GM12878 (cell line): ENCODE measurements around the gene TRERF1. TPM values are rescaled to one million over a fixed set of nuclear protein-coding genes. Genes with fewer than 3 reads are reported as not detected.

ENCODE experiments used
- ATAC-seq: fragments of 200-7000 bp; cut with Tn5 transposase; 3 replicates; pipeline ENCODE4 v1.9.1; 2020; ENCODE audit warnings: mild to moderate bottlenecking, moderate library complexity
- BruUV-seq: library from RNA; stranded (reverse); fragments of 400-500 nt; replicated peaks from 2 replicates; lab custom pipeline; 2021; lab: Mats Ljungman, UMichigan
- CTCF ChIA-PET: fragments of 300-600 bp; sonication (Branson Sonifier 250); formaldehyde crosslinking; extraction: SDS; loops from one replicate; lab custom pipeline; 2021; ENCODE audit warnings: inconsistent platforms; lab: Yijun Ruan, JAX
- POLR2A ChIA-PET: fragments of 350-600 bp; formaldehyde crosslinking; extraction: SDS; loops from one replicate; lab custom pipeline; 2021; ENCODE audit warnings: inconsistent platforms; lab: Charles Lee
- RAD21 ChIA-PET: fragments of 300-600 bp; sonication (Branson Sonifier 250); formaldehyde crosslinking; loops from one replicate; lab custom pipeline; 2023; ENCODE audit warnings: antibody characterized with exemption; ENCODE audit not compliant: unreplicated experiment; lab: Charles Lee
- SMC1A ChIA-PET: fragments of 300-600 bp; sonication (Branson Sonifier 250); formaldehyde crosslinking; loops from one replicate; lab custom pipeline; 2023; ENCODE audit not compliant: unreplicated experiment, uncharacterized antibody; lab: Charles Lee
- DNase-seq: peaks from one replicate; pipeline ENCODE4 v3.0.0-alpha.2; 2011; ENCODE audit warnings: low read depth, low spot score
- FAIRE-seq: peaks from 3 replicates; lab custom pipeline; 2011; peaks lifted over from hg19 to GRCh38; lab: Jason Lieb, UNC
- H2AFZ ChIP-seq: 2 replicates; pipeline ENCODE4 v1.6.0; 2011; ENCODE audit warnings: low read depth, low read length, control low read depth; ENCODE audit not compliant: control insufficient read depth
- H3K27ac ChIP-seq: 2 replicates; pipeline ENCODE4 v1.5.1; 2011; ENCODE audit warnings: control low read depth; ENCODE audit not compliant: control insufficient read depth, insufficient read depth
- H3K27me3 ChIP-seq, 2 experiments: replicated peaks in 1 of 2; 2 replicates each; pipeline versions ENCODE4 v1.6.0 to v1.6.1; 2011; ENCODE audit warnings: low read length in 1 of 2; ENCODE audit not compliant: control insufficient read depth in 2 of 2, insufficient read depth in 2 of 2
- H3K36me3 ChIP-seq, 2 experiments: 2 replicates each; pipeline ENCODE4 v1.5.1; 2011; ENCODE audit warnings: low read length in 1 of 2; ENCODE audit not compliant: control insufficient read depth in 2 of 2, insufficient read depth in 2 of 2
- H3K4me1 ChIP-seq: 2 replicates; pipeline ENCODE4 v1.6.1; 2011; ENCODE audit warnings: mild to moderate bottlenecking, low read length, moderate library complexity, mixed read lengths; ENCODE audit not compliant: control insufficient read depth, insufficient read depth
- H3K4me2 ChIP-seq: 2 replicates; pipeline ENCODE4 v1.6.0; 2011; ENCODE audit warnings: control low read depth; ENCODE audit not compliant: control insufficient read depth, insufficient read depth
- H3K4me3 ChIP-seq: fragments of 200-600 bp; sonication (generic); 2 replicates; pipeline ENCODE4 v1.5.1; 2016
- H3K79me2 ChIP-seq: 2 replicates; pipeline ENCODE4 v1.6.0; 2011; ENCODE audit warnings: low read length; ENCODE audit not compliant: control insufficient read depth, insufficient read depth
- H3K9ac ChIP-seq: 2 replicates; pipeline ENCODE4 v1.8.0; 2011; ENCODE audit warnings: low read length, control low read depth, mixed read lengths; ENCODE audit not compliant: control insufficient read depth, insufficient read depth
- H3K9me3 ChIP-seq: replicated peaks from 3 replicates; pipeline ENCODE4 v1.5.1; 2011; ENCODE audit warnings: mild to moderate bottlenecking, low read length; ENCODE audit not compliant: control insufficient read depth, insufficient read depth
- H4K20me1 ChIP-seq: 2 replicates; pipeline ENCODE4 v1.6.0; 2011; ENCODE audit not compliant: control insufficient read depth, insufficient read depth
- ATF2 ChIP-seq: IDR thresholded peaks from 2 replicates; pipeline ENCODE4 v1.6.1; 2012; ENCODE audit warnings: low read length, inconsistent platforms
- BCL11A ChIP-seq: IDR thresholded peaks from 2 replicates; pipeline ENCODE4 v1.6.1; 2011; ENCODE audit warnings: low read depth, low read length
- CUX1 ChIP-seq: IDR thresholded peaks from 2 replicates; pipeline ENCODE4 v1.6.1; 2012; ENCODE audit warnings: improper control_type of control experiment, low read depth, low read length; ENCODE audit not compliant: insufficient replicate concordance
- SMAD1 ChIP-seq: fragments of 450-650 bp; IDR thresholded peaks from 2 replicates; pipeline ENCODE4 v1.6.1; 2018; ENCODE audit warnings: mild to moderate bottlenecking, low read depth; ENCODE audit not compliant: partially characterized antibody
- ZBTB40 ChIP-seq: fragments of 450-650 bp; IDR thresholded peaks from 2 replicates; pipeline ENCODE4 v1.6.1; 2016; ENCODE audit warnings: mild to moderate bottlenecking, moderate library complexity, borderline replicate concordance
- WGBS: methylation state at CpG from one replicate; pipeline ENCODE4 v1.1.6; 2016; ENCODE audit warnings: low lambda C conversion rate; ENCODE audit not compliant: insufficient replicate concordance, insufficient coverage; ENCODE audit errors: missing lambda C conversion rate; 5-methylcytosine and 5-hydroxymethylcytosine counted together
- in situ Hi-C: fragments of 300-500 bp; cut with MboI; formaldehyde crosslinking; loops from 9 replicates; pipeline ENCODE4 v1.14.3; 2018; ENCODE audit warnings: mixed read lengths
- intact Hi-C: fragments of 100-400 bp; cut with micrococcal nuclease; formaldehyde crosslinking; loops from one replicate; pipeline ENCODE4 v1.14.2; 2022; ENCODE audit not compliant: unreplicated experiment
- polyA plus RNA-seq, 11 experiments: library from polyadenylated mRNA; depleted of rRNA in 4 of 11; unstranded in 6 of 11; stranded (reverse) in 5 of 11; fragments of >200 nt; fragmentation: Nextera tagmentation in 4 of 11; fragmentation: Illumina TruSeq in 1 of 11; extraction: Ambion mirVana in 4 of 11; extraction: Trizol in 1 of 11; gene quantifications; 1 replicate in 1 of 11; 2 replicates in 10 of 11; pipeline versions ENCODE4 v1.2.1 to v1.2.3, GENCODE V29; 2011 to 2016; ENCODE audit warnings: inconsistent platforms in 2 of 11, missing spikeins in 2 of 11, low read depth in 1 of 11
- total RNA-seq, 4 experiments: library from RNA; depleted of rRNA in 3 of 4; stranded (reverse); fragments of >200 nt in 3 of 4; fragmentation: Illumina TruSeq in 1 of 4; extraction: Trizol in 1 of 4; gene quantifications; 2 replicates each; pipeline versions ENCODE4 v1.2.1 to v1.2.3, GENCODE V29; 2013 to 2021

The TRERF1 gene
- total and polyA plus RNA-seq, 10 of the 15 experiments (the other 5 are each of a cell fraction or from before 2014, with no cell fraction given), result 2.2 to 19.4 (median 7.2) TPM

GRCh38 chr6:42318480-42318879 lies 133.2 kb downstream of the TRERF1 start:
- no peaks in the 10 kb centered on the region; the same call in 1 of the 2 replicates for H3K79me2 ChIP-seq
- H2AFZ ChIP-seq, result no peak overlapping the region
- BruUV-seq, result no TSS peak
- in situ Hi-C loops (no loop called here), intact Hi-C loops (no loop called here)
- TF ChIP-seq ATF2 (no peak), BCL11A (no peak), CUX1 (no peak), ZBTB40 (peak; percentile 80), SMAD1 (no peak)
- no peak overlapping the region for H3K9ac ChIP-seq
- RAD21 ChIA-PET, result interaction anchor here (1.4 kb wide), 1 partner anchor 229 kb away, joined by 4 read pairs; no protein-coding TSS in a partner anchor
- no peaks in the 10 kb centered on the region for H4K20me1 ChIP-seq
- FAIRE-seq (no peak), DNase-seq (no peak), ATAC-seq (no peak)
- H3K4me1 ChIP-seq, result peaks cover 14% of the 10 kb centered on the region
- POLR2A ChIA-PET, result no interaction called here
- H3K27ac ChIP-seq, result no peak overlapping the region
- no peaks in the 10 kb centered on the region for H3K27me3 ChIP-seq
- SMC1A ChIA-PET, result interaction anchor here (0.9 to 1.8 kb wide), 5 partner anchors 9 to 229 kb away, joined by 3 to 5 read pairs (median 4); no protein-coding TSS in a partner anchor
- H3K36me3 ChIP-seq, result no peaks in the 10 kb centered on the region
- CTCF ChIA-PET, result interaction anchor here (0.5 to 1.6 kb wide), 2 partner anchors 11 to 29 kb away, joined by 3 to 5 read pairs; no protein-coding TSS in a partner anchor
- no peaks in the 10 kb centered on the region; the same call in 2 of the 3 replicates for H3K9me3 ChIP-seq
- H3K4me3 ChIP-seq, result no peak overlapping the region
- no peak overlapping the region for H3K4me2 ChIP-seq
- 75% methylated on average over 2 of the region's 2 CpGs for WGBS
